ENCODE results near the gene ETV6.

DNA sequence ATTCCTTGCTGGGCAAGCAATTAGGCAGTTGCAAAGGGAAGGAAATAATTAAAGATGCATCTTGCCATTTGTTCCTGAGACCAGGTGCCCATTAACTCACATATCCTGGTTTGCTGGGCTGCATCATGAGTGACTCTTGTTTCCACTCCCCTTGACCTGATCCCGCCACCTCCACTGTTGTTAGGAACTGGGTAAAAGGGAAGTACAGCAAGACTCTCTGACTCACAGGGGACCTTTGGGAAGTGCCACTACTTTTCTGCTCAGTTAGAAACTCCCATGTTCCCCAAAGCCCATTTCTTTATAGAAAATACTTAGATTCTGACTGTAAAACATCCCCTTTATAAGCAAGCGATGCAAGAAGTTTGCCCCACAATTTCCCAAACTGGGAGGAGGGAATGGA, 235.2 kb downstream of the ETV6 start:
- TF ChIP-seq, protein P1, sequence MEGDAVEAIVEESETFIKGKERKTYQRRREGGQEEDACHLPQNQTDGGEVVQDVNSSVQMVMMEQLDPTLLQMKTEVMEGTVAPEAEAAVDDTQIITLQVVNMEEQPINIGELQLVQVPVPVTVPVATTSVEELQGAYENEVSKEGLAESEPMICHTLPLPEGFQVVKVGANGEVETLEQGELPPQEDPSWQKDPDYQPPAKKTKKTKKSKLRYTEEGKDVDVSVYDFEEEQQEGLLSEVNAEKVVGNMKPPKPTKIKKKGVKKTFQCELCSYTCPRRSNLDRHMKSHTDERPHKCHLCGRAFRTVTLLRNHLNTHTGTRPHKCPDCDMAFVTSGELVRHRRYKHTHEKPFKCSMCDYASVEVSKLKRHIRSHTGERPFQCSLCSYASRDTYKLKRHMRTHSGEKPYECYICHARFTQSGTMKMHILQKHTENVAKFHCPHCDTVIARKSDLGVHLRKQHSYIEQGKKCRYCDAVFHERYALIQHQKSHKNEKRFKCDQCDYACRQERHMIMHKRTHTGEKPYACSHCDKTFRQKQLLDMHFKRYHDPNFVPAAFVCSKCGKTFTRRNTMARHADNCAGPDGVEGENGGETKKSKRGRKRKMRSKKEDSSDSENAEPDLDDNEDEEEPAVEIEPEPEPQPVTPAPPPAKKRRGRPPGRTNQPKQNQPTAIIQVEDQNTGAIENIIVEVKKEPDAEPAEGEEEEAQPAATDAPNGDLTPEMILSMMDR (IDR thresholded peaks at IDR 0.05) = no peak
- TF ChIP-seq, protein P2, sequence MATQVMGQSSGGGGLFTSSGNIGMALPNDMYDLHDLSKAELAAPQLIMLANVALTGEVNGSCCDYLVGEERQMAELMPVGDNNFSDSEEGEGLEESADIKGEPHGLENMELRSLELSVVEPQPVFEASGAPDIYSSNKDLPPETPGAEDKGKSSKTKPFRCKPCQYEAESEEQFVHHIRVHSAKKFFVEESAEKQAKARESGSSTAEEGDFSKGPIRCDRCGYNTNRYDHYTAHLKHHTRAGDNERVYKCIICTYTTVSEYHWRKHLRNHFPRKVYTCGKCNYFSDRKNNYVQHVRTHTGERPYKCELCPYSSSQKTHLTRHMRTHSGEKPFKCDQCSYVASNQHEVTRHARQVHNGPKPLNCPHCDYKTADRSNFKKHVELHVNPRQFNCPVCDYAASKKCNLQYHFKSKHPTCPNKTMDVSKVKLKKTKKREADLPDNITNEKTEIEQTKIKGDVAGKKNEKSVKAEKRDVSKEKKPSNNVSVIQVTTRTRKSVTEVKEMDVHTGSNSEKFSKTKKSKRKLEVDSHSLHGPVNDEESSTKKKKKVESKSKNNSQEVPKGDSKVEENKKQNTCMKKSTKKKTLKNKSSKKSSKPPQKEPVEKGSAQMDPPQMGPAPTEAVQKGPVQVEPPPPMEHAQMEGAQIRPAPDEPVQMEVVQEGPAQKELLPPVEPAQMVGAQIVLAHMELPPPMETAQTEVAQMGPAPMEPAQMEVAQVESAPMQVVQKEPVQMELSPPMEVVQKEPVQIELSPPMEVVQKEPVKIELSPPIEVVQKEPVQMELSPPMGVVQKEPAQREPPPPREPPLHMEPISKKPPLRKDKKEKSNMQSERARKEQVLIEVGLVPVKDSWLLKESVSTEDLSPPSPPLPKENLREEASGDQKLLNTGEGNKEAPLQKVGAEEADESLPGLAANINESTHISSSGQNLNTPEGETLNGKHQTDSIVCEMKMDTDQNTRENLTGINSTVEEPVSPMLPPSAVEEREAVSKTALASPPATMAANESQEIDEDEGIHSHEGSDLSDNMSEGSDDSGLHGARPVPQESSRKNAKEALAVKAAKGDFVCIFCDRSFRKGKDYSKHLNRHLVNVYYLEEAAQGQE (IDR thresholded peaks at IDR 0.05; ENCODE audit: insufficient read depth in 1 of 2, low read depth in 2 of 2, low read length in 1 of 2) = no peak
- TF ChIP-seq POLR2AphosphoS5 (IDR thresholded peaks at IDR 0.05; ENCODE audit: low read depth, low read length) (no peak), SIN3A (IDR thresholded peaks at IDR 0.05; ENCODE audit: borderline replicate concordance, insufficient read depth, low read depth, low read length) (no peak), TCF7L2 (IDR thresholded peaks at IDR 0.05; ENCODE audit: low read depth, low read length) (no peak)

All from Panc1 (cell line).